Uterus (tissue), 4 donors: ENCODE measurements around the gene NBPF1. TPM values are rescaled to one million over a fixed set of nuclear protein-coding genes. Genes with fewer than 3 reads are reported as not detected.
"Not testable (repeated sequence)": the region's sequence is repeated elsewhere in the genome, so short reads cannot be mapped to it uniquely, and the experiment has no call there.

Experiments used
- DNase-seq, 2 donors: peaks; one replicate each; pipeline ENCODE4 v3.0.0-alpha.2; 2019 to 2020
- H3K27ac ChIP-seq, 2 donors: fragments of 200-600 bp; sonication (generic); 1 replicate in 1 of 2; 2 replicates in 1 of 2; pipeline ENCODE4 v1.5.1; 2016 to 2018
- H3K27me3 ChIP-seq, 2 donors: fragments of 200-600 bp; sonication (generic); one replicate each; pipeline ENCODE4 v1.5.1; 2018 to 2019; ENCODE audit warnings: control low read depth in 1 of 2
- H3K36me3 ChIP-seq, 2 donors: fragments of 200-600 bp; sonication (generic); one replicate each; pipeline ENCODE4 v1.5.1; 2019; ENCODE audit warnings: control low read depth in 1 of 2
- H3K4me1 ChIP-seq, 2 donors: fragments of 200-600 bp; sonication (generic); one replicate each; pipeline ENCODE4 v1.5.1; 2018 to 2019; ENCODE audit warnings: control low read depth in 1 of 2
- H3K4me3 ChIP-seq, 2 donors: fragments of 200-600 bp; sonication (generic); 1 replicate in 1 of 2; 2 replicates in 1 of 2; pipeline ENCODE4 v1.5.1; 2018 to 2019; ENCODE audit warnings: mild to moderate bottlenecking in 1 of 2
- H3K9me3 ChIP-seq, 2 donors: fragments of 200-600 bp; sonication (generic); one replicate each; pipeline ENCODE4 v1.5.1; 2019; ENCODE audit warnings: control low read depth in 1 of 2
- POLR2A ChIP-seq, 2 donors: fragments of 450-650 bp; IDR thresholded peaks; one replicate each; pipeline ENCODE4 v1.6.1; 2016; ENCODE audit warnings: antibody characterized with exemption in 2 of 2, mild to moderate bottlenecking in 1 of 2, moderate library complexity in 1 of 2
- intact Hi-C: fragments of 100-400 bp; cut with DNase I; formaldehyde crosslinking; loops from one replicate; pipeline ENCODE4 v1.15.1; 2023; ENCODE audit warnings: low total_unique reads
- total RNA-seq, 4 donors: library from RNA; depleted of rRNA in 3 of 4; stranded (reverse); fragments of >200 nt in 3 of 4; gene quantifications; one replicate each; pipeline versions ENCODE4 v1.1.0 to v1.2.4, GENCODE V29; 2014 to 2023
- TF ChIP-seq, protein P1 (sequence below), 4 experiments: fragments of 200-600 bp in 2 of 4; fragments of 450-650 bp in 2 of 4; sonication (generic) in 2 of 4; IDR thresholded peaks; one replicate each; pipeline ENCODE4 v1.5.1; 2016 to 2019; ENCODE audit warnings: antibody characterized with exemption in 4 of 4, mild to moderate bottlenecking in 2 of 4, moderate library complexity in 1 of 4
- donor health status: DM: yes; HTN: yes; CAD: no.

NBPF1 gene
- total RNA-seq, 4 donors from 2014 or later, result 29.4 to 178 (median 39.2) TPM

DNA sequence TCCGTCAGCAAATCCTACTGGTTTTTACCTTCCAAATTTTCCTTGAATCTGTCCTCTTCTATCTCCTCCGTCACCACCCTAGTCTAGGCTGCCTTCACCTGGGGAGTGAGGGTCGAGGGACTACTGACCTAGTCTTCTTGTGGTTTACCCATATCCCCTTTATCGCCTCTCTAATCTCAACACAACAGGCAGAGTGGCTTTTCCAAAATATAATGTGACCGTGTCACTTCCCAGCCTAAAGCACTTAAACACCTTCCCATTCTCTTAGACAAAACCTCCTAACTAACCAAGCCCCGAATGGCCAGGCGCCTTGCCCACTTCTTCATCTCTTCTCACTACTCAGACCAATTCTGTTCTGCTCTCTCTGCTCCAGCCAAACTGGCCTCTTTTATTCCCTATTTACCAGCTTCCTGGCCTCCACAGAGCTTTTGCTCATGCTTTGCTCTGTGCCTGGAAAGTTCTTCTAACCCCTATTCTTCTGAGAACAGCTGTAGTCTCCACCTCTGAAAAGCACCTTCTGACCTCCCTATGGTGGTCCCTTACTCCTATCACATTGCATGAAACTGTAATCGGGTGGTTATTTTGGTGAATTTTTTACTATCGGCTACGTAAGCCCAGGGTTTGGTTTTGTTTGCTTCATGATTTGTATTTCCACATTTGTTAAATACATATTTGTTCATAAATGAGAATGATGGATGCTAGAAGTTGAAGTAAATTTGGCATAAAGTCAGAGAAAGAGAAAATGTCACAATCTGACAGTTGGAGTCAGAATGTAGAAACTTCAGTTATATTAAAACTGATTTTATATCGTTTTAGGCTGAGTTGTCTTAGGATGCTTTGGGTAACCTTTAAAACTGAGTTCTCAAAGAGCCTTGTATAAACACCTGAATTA, 1.2 kb upstream of the NBPF1 start:
- TF ChIP-seq POLR2A (IDR thresholded peaks at IDR 0.05), result no peak
- TF ChIP-seq, protein P1, sequence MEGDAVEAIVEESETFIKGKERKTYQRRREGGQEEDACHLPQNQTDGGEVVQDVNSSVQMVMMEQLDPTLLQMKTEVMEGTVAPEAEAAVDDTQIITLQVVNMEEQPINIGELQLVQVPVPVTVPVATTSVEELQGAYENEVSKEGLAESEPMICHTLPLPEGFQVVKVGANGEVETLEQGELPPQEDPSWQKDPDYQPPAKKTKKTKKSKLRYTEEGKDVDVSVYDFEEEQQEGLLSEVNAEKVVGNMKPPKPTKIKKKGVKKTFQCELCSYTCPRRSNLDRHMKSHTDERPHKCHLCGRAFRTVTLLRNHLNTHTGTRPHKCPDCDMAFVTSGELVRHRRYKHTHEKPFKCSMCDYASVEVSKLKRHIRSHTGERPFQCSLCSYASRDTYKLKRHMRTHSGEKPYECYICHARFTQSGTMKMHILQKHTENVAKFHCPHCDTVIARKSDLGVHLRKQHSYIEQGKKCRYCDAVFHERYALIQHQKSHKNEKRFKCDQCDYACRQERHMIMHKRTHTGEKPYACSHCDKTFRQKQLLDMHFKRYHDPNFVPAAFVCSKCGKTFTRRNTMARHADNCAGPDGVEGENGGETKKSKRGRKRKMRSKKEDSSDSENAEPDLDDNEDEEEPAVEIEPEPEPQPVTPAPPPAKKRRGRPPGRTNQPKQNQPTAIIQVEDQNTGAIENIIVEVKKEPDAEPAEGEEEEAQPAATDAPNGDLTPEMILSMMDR (IDR thresholded peaks at IDR 0.05), result no peak
- Histone ChIP-seq H3K4me1 (peaks cover 0 to 5% of the 10 kb centered on the region in 2 donors), H3K9me3 (no peaks in the 10 kb centered on the region), H3K27ac (no peak overlapping the region), H3K36me3 (no peaks in the 10 kb centered on the region), H3K4me3 (no peak overlapping the region), H3K27me3 (no peaks in the 10 kb centered on the region)
- intact Hi-C loops, result no loop called here
- peak in 1 of 2 donors; percentile 35 for DNase-seq

DNA sequence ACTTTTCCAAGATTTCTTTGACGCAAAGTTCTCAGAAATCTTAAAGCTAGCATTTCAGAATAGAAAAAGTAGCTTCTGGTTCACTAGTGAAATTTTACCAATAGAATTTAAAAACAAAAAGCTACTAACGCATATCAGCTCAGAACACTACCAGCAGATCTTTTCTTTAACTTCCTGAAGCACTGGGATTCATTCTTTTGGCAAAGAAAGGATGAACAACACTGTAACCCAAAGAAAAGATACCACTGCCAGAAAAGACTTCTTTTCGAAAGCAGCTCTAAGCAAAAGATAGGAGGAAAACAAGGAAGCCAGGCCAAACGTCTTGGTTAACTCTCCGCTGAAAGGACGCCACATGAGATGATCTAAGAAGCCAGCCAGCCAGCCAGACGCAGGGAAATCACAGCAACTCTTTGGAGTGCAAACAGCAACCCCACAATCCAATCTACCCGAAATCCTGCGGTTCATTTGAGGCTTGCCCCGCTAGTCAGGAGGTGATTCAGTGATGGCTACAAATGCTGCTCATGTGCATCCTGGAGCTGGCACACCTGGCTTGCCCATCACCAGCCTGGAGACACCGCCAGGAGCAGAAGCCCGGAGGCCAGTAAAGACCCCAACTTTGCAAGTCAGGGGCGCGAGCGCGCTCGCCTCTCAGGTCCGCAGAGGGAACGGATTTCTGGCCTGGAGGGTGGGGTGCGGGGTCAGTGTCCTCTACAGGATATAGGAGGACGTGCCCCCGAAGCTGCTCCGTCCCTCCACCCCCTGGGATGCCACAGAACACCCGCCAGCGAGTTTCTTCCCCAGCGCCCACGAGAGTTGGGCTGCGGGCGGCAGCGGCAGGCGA, 812 bp downstream of the NBPF1 start:
- H3K9me3 ChIP-seq, result no peaks in the 10 kb centered on the region
- H3K27ac ChIP-seq, result peak overlapping the region; percentile 72 to 75
- peak; percentile 77 to 88 for DNase-seq
- no peaks in the 10 kb centered on the region for H3K27me3 ChIP-seq
- TF ChIP-seq, protein P1 (IDR thresholded peaks at IDR 0.05), result no peak
- TF ChIP-seq POLR2A (IDR thresholded peaks at IDR 0.05), result peak; percentile 19 to 24
- intact Hi-C loops, result no loop called here
- H3K36me3 ChIP-seq, result no peaks in the 10 kb centered on the region
- H3K4me1 ChIP-seq, result peaks cover 0 to 5% of the 10 kb centered on the region in 2 donors
- H3K4me3 ChIP-seq, result peak overlapping the region; percentile 48 to 50

DNA sequence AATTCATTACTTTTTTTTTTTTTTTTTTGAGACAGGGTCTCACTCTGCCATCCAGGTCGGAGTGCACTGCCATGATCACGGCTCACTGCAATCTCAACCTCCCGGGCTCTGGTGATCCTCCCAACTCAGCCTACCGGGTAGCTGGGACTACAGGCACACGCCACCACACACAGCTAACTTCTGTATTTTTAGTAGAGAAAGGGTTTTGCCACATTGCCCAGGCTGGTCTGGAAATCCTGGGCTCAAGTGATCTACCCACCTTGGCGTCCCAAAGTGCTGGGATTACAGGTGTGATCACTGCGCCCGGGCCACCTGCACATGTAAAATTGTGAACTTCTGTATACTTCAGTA, 1.4 kb downstream of the NBPF1 start:
- intact Hi-C loops, result not testable (repeated sequence)

DNA sequence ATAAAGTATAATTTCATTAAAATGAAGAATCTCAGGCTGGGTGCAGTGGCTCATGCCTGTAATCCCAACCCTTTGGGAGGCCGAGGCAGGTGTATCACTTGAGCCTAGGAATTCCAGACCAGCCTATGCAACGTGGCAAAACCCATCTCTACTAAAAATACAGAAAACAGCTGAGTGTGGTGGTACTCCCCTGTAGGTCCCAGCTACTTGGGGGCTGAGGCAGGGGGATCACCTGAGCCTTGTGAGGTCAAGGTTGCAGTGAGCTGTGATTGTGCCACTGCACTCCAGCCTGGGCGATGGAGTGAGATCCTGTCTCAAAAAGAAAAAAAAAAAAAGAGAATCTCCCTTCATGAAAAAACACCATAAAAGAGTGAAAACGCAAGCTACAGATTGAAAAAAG, 2.2 kb downstream of the NBPF1 start:
- DNase-seq, H3K4me3 ChIP-seq, H3K36me3 ChIP-seq, H3K27ac ChIP-seq, H3K9me3 ChIP-seq, H3K4me1 ChIP-seq, H3K27me3 ChIP-seq, intact Hi-C loops: not testable (repeated sequence)
- TF ChIP-seq, protein P1 (IDR thresholded peaks at IDR 0.05), result peak in 1 of 4 experiments; percentile 2

More for the DNA sequence above, 1.4 kb downstream of the NBPF1 start:
- not testable (repeated sequence) for H3K9me3 ChIP-seq, H3K36me3 ChIP-seq, H3K27me3 ChIP-seq, H3K4me1 ChIP-seq
- Histone ChIP-seq H3K27ac (peak overlapping the region; percentile 72 to 75), H3K4me3 (peak overlapping the region in 1 of 2 donors; percentile 50)
- DNase-seq, result peak; percentile 21 to 23

DNA sequence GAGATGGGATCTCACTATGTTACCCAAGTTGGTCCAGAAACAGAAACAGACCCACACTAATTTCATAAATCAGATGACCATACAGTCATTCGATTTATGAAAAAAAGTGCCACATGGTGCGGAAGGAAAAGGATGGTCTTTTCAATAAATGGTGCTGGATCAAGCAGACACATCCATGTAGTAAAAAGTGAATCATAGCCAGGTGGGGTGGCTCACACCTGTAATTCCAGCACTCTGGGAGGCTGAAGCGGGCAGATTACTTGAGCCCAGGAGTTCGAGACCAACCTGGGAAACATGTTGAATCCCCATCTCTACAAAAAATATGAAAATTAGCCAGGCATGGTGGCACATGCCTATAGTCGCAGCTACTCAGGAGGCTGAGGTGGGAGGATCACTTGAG, 2.8 kb downstream of the NBPF1 start:
- H3K36me3 ChIP-seq, H3K9me3 ChIP-seq, DNase-seq, H3K4me1 ChIP-seq, H3K27me3 ChIP-seq, H3K27ac ChIP-seq, intact Hi-C loops, H3K4me3 ChIP-seq: not testable (repeated sequence)

DNA sequence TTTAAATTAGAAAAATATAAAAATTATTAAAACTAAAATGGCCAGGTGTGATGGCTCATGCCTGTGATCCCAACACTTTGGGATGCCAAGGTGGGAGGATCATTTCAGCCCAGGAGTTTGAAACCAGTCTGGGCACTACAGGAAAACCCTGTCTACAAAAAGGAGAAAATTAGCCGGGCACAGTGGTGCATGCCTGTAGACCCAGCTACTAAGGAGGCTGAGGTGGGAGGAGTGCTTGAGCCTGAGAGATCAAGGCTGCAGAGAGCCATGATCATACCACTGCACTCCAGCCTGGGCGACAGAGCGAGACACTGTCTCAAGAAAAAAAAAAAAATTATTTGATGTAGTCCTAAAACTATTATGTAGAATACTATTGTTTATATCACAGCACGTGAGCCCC, 3.6 kb downstream of the NBPF1 start:
- DNase-seq, H3K36me3 ChIP-seq, H3K27ac ChIP-seq, H3K9me3 ChIP-seq, H3K4me1 ChIP-seq, intact Hi-C loops, H3K27me3 ChIP-seq, H3K4me3 ChIP-seq: not testable (repeated sequence)
